Left lung (tissue), 10 donors: ENCODE data around the gene SH3PXD2A. TPM values are rescaled to one million over a fixed set of nuclear protein-coding genes. Genes with fewer than 3 reads are reported as not detected.
"Not testable (repeated sequence)": the region's sequence is repeated elsewhere in the genome, so short reads cannot be mapped to it uniquely, and the experiment has no call there.

Experiments
- ATAC-seq: fragments of 200-7000 bp; cut with Tn5 transposase; one replicate; pipeline ENCODE4 v1.9.1; 2020; ENCODE audit warnings: moderate library complexity
- DNase-seq, 4 donors: peaks; one replicate each; pipeline ENCODE4 v3.0.0-alpha.2; 2013 to 2020
- H3K27ac ChIP-seq, 2 donors: fragments of 200-600 bp; sonication (generic) in 1 of 2; one replicate each; pipeline versions ENCODE4 v1.5.0 to v1.8.0; 2020 to 2021
- H3K27me3 ChIP-seq, 2 donors: fragments of 200-600 bp; sonication (generic) in 1 of 2; one replicate each; pipeline versions ENCODE4 v1.5.0 to v1.8.0; 2020 to 2021
- H3K36me3 ChIP-seq, 2 donors: fragments of 200-600 bp; sonication (generic) in 1 of 2; one replicate each; pipeline versions ENCODE4 v1.5.0 to v1.8.0; 2020 to 2021
- H3K4me1 ChIP-seq, 2 donors: fragments of 200-600 bp; one replicate each; pipeline ENCODE4 v1.8.0; 2021
- H3K4me3 ChIP-seq, 2 donors: fragments of 200-600 bp; sonication (generic) in 1 of 2; one replicate each; pipeline versions ENCODE4 v1.5.0 to v1.8.0; 2020 to 2021; ENCODE audit warnings: mild to moderate bottlenecking in 1 of 2
- H3K9me3 ChIP-seq, 2 donors: fragments of 200-600 bp; sonication (generic) in 1 of 2; one replicate each; pipeline versions ENCODE4 v1.5.0 to v1.8.0; 2020 to 2021
- intact Hi-C, 2 donors: fragments of 100-400 bp; cut with DNase I; formaldehyde crosslinking; loops; one replicate each; pipeline versions ENCODE4 v1.11.2 to v1.14.2; 2022
- polyA plus RNA-seq, 6 donors: library from polyadenylated mRNA; unstranded; fragments of 120-200 nt; gene quantifications; one replicate each; pipeline ENCODE4 v1.2.1, GENCODE V29; 2013; ENCODE audit not compliant: insufficient read length in 6 of 6
- total RNA-seq, 2 donors: library from RNA; stranded (reverse); fragmentation: NEBNext Ultra II Directional; extraction: Animal tissue kit (Norgen Biotek cat#: 25700); gene quantifications; one replicate each; pipeline ENCODE4 v1.2.1, GENCODE V29; 2021
- TF ChIP-seq, protein P1 (sequence below), 2 donors: fragments of 200-600 bp; sonication (generic) in 1 of 2; IDR thresholded peaks; one replicate each; pipeline versions ENCODE4 v1.5.0 to v1.8.0; 2021; ENCODE audit warnings: antibody characterized with exemption in 2 of 2
- donor health status: DM: no; HTN: yes; CAD: no.
- donor health status: DM: no; HTN: no; CAD: no.

SH3PXD2A gene
- total and polyA plus RNA-seq, 8 donors: 44.8 to 117 (median 91.7) TPM

DNA sequence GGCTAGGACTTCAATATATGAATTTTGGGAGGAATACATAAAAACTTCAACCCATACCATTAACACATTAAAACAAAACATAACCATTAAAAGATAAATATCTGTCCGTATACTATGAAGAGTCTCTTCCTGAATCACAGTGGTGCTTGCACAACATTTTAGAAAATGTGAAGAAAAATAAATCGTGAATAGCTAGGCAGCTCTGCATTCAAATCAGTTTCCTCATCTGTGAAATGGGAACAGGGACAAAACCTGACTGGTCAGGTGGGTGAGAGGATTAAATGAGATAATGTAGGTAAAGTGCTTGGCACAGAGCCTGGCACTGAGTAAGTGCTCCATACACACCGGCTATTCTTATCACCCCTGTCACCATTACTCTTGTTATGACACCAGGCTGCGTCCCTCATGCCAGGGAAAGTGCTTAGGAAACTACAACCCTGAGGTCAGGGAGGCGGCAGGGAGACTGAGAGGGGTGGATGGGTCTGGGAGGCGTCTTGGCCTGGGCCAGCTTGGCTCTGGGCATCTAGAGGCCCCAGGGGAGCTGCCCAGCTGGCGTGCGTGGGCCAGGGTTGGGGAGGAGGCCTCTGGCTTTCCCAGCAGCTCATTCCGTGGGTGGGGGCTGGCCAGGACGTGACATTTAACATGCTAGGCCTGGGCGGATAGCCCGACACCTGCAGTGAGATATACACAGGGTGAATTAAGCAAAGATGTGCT lies 78.3 kb downstream of the SH3PXD2A start:
- ATAC-seq: no peak
- H3K27ac ChIP-seq: no peak overlapping the region

DNA sequence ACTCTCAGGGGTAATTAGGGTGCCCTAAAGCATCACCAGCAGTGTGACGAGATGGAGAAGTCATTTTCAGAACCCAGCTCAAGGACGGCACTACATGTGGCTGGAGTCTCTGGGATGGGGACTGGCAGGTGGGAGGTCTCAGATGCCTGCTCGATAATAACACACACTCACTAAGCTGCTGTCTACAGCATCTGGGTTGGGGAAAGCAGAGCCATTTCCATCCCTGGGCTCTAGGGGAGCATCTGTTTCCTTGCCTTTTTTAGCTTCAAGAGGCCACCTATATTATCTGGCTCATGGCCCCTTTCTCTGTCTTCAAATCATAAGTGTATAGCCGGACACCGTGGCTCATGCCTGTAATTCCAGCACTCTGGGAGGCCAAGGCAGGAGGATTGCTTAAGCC lies 79.6 kb downstream of the SH3PXD2A start:
- Histone ChIP-seq H3K27me3 (peaks cover 0 to 10% of the 10 kb centered on the region in 2 donors), H3K9me3 (no peaks in the 10 kb centered on the region), H3K4me3 (no peak overlapping the region), H3K36me3 (no peaks in the 10 kb centered on the region), H3K4me1 (peaks cover 20 to 26% of the 10 kb centered on the region in 2 donors), H3K27ac (no peak overlapping the region)
- DNase-seq (no peak), ATAC-seq (no peak)
- TF ChIP-seq, protein P1, sequence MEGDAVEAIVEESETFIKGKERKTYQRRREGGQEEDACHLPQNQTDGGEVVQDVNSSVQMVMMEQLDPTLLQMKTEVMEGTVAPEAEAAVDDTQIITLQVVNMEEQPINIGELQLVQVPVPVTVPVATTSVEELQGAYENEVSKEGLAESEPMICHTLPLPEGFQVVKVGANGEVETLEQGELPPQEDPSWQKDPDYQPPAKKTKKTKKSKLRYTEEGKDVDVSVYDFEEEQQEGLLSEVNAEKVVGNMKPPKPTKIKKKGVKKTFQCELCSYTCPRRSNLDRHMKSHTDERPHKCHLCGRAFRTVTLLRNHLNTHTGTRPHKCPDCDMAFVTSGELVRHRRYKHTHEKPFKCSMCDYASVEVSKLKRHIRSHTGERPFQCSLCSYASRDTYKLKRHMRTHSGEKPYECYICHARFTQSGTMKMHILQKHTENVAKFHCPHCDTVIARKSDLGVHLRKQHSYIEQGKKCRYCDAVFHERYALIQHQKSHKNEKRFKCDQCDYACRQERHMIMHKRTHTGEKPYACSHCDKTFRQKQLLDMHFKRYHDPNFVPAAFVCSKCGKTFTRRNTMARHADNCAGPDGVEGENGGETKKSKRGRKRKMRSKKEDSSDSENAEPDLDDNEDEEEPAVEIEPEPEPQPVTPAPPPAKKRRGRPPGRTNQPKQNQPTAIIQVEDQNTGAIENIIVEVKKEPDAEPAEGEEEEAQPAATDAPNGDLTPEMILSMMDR (IDR thresholded peaks at IDR 0.05): no peak
- intact Hi-C loops: no loop called here

More for the DNA sequence above, 78.3 kb downstream of the SH3PXD2A start:
- TF ChIP-seq, protein P1 (IDR thresholded peaks at IDR 0.05): no peak
- Histone ChIP-seq H3K36me3 (no peaks in the 10 kb centered on the region), H3K4me3 (no peak overlapping the region), H3K27me3 (peaks cover 0 to 6% of the 10 kb centered on the region in 2 donors), H3K9me3 (no peaks in the 10 kb centered on the region), H3K4me1 (peaks cover 17 to 22% of the 10 kb centered on the region in 2 donors)
- intact Hi-C loops: no loop called here
- no peak for DNase-seq

DNA sequence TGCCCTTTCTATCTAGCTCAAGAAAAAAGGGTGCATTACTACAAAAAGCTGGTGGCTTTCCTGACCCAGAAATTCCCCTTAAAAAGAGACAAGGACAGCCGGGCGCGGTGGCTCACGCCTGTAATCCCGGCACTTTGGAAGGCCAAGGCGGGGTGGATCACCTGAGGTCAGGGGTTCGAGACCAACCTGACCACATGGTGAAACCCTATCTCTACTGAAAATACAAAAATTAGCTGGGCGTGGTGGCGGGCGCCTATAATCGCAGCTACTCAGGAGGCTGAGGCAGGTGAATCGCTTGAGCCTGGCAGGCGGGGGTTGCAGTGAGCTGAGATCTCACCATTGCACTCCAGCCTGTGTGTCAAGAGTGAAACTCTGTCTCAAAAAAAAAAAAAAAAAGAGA lies 82.5 kb downstream of the SH3PXD2A start:
- ATAC-seq, intact Hi-C loops, H3K9me3 ChIP-seq, H3K27me3 ChIP-seq, DNase-seq, H3K36me3 ChIP-seq: not testable (repeated sequence)
- H3K27ac ChIP-seq: peak overlapping the region; percentile 53 to 74
- peak overlapping the region; percentile 11 to 41 for H3K4me3 ChIP-seq
- H3K4me1 ChIP-seq: peaks cover 13 to 18% of the 10 kb centered on the region in 2 donors

DNA sequence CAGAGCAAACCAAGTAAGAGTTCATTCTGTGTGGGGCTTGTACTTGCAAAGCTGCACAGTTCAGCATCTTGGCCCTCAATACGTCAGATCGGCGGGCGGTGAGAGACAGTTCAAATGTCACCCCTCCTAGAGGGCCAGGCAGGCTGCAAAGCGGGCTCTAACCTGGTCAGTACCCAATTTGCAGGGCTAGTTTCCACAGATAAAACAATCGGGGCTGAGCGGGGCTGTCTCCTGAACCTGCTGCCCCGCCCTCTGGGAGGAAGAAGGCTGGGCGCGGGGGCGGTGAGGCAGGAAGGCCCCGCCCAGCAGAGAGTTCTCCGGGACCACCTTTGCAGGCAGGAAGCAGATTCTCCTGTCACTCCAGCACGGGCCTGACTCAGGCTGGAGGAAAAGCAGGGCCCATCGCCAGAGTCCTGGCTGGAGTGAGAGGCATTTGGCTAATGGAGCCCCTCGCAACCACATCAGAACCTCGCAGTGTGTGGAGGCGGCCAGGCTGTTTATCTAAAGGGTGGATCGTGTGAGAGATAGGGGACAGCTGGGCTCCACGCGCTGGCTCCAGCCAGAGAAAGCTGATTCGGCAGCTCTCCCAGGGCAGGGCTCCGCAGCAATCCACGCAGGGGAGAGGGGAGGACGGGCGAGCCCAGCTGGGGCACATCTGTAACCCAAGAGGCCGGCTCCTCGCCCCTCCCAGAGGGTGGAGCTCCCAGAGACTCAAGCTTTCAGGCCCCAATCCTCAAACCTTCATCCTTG lies 83.1 kb downstream of the SH3PXD2A start:
- TF ChIP-seq, protein P1 (IDR thresholded peaks at IDR 0.05): no peak
- Histone ChIP-seq H3K36me3 (no peaks in the 10 kb centered on the region), H3K27me3 (peaks cover 0 to 10% of the 10 kb centered on the region in 2 donors), H3K9me3 (no peaks in the 10 kb centered on the region), H3K4me1 (peaks cover 13 to 18% of the 10 kb centered on the region in 2 donors), H3K27ac (peak overlapping the region; percentile 53 to 74), H3K4me3 (peak overlapping the region; percentile 11 to 41)
- peak; percentile 83 to 98 (median 92) for DNase-seq
- intact Hi-C loops: no loop called here
- ATAC-seq: peak; percentile 86

DNA sequence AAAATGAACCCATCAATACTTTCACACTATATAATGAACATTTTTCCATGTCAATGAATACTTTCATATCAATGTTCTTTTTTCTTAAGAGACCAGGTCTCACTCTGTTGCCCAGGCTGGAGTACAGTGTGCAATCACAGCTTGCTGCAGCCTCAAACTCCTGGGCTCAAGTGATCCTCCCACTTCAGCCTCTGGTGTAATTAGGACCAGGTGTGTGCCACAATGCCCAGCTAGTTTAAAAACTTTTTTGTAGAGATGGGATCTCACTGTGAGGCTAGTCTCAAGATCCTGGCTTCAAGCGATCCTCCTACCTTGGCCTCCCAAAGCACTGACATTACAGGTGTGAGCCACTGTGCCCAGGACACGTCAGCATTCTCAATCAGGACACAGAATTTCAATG lies 85.2 kb downstream of the SH3PXD2A start:
- intact Hi-C loops: no loop called here

More for the DNA sequence above, 85.2 kb downstream of the SH3PXD2A start:
- Histone ChIP-seq H3K9me3 (no peaks in the 10 kb centered on the region), H3K4me3 (no peak overlapping the region), H3K36me3 (no peaks in the 10 kb centered on the region), H3K27me3 (peaks cover 0 to 10% of the 10 kb centered on the region in 2 donors), H3K4me1 (peaks cover 13 to 30% of the 10 kb centered on the region in 2 donors), H3K27ac (no peak overlapping the region)
- ATAC-seq: no peak
- DNase-seq: no peak
- TF ChIP-seq, protein P1 (IDR thresholded peaks at IDR 0.05): no peak
